Endothelial cell of umbilical vein (primary cell): ENCODE data around the gene ADRB2. TPM values are rescaled to one million over a fixed set of nuclear protein-coding genes. Genes with fewer than 3 reads are reported as not detected.
"Not testable (repeated sequence)": the region's sequence is repeated elsewhere in the genome, so short reads cannot be mapped to it uniquely, and the experiment has no call there.

Experiments
- BruUV-seq: library from RNA; stranded (reverse); fragments of 400-500 nt; replicated peaks from 2 replicates; lab custom pipeline; 2021; lab: Mats Ljungman, UMichigan
- CTCF ChIA-PET: fragments of 300-600, 350-600 bp; sonication (Branson Sonifier 250); formaldehyde crosslinking; loops from one replicate; lab custom pipeline; 2021; ENCODE audit warnings: antibody characterized with exemption, inconsistent platforms; lab: Charles Lee
- POLR2A ChIA-PET: fragments of 300-600, 350-600 bp; sonication (Branson Sonifier 250); formaldehyde crosslinking; loops from one replicate; lab custom pipeline; 2021; ENCODE audit warnings: antibody characterized with exemption, inconsistent platforms; lab: Charles Lee
- DNase-seq: peaks from one replicate; pipeline ENCODE4 v3.0.0-alpha.2; 2011; ENCODE audit warnings: low read depth, low spot score
- FAIRE-seq: peaks from 2 replicates; lab custom pipeline; 2011; peaks lifted over from hg19 to GRCh38; lab: Jason Lieb, UNC
- H2AFZ ChIP-seq: 2 replicates; pipeline ENCODE4 v1.6.0; 2012; ENCODE audit warnings: low read depth, low read length, control low read depth, inconsistent platforms
- H3K27ac ChIP-seq: 2 replicates; pipeline ENCODE4 v1.5.1; 2011; ENCODE audit warnings: low read depth, mild to moderate bottlenecking, control low read depth, low read length, moderate library complexity; ENCODE audit not compliant: insufficient read depth
- H3K27me3 ChIP-seq, 2 experiments: 2 replicates each; pipeline versions ENCODE4 v1.6.0 to v1.6.1; 2011; ENCODE audit warnings: low read length in 2 of 2, mixed read lengths in 1 of 2; ENCODE audit not compliant: control insufficient read depth in 2 of 2, insufficient read depth in 2 of 2
- H3K36me3 ChIP-seq, 2 experiments: 2 replicates in 1 of 2; 3 replicates in 1 of 2; pipeline ENCODE4 v1.5.1; 2011; ENCODE audit warnings: low read length in 2 of 2, mild to moderate bottlenecking in 1 of 2, moderate library complexity in 1 of 2; ENCODE audit not compliant: control insufficient read depth in 2 of 2, insufficient read depth in 2 of 2; ENCODE audit errors: extremely low read depth in 1 of 2
- H3K4me1 ChIP-seq: 3 replicates; pipeline ENCODE4 v1.5.1; 2011; ENCODE audit warnings: mild to moderate bottlenecking, low read length; ENCODE audit not compliant: control insufficient read depth, insufficient read depth; ENCODE audit errors: extremely low read depth
- H3K4me2 ChIP-seq: 2 replicates; pipeline ENCODE4 v1.6.1; 2011; ENCODE audit warnings: low read length, control low read depth, mixed read lengths; ENCODE audit not compliant: insufficient read depth
- H3K4me3 ChIP-seq, 3 experiments: fragments of 200-600 bp in 1 of 3; sonication (generic), shearing (Covaris generic) in 1 of 3; replicated peaks in 1 of 3; 2 replicates each; pipeline ENCODE4 v1.5.1; 2011 to 2016; ENCODE audit warnings: control low read depth in 3 of 3, low read length in 3 of 3, mild to moderate bottlenecking in 2 of 3, inconsistent platforms in 1 of 3, low read depth in 1 of 3, moderate library complexity in 1 of 3; ENCODE audit not compliant: insufficient read depth in 1 of 3
- H3K79me2 ChIP-seq: 2 replicates; pipeline ENCODE4 v1.6.0; 2012; ENCODE audit warnings: low read length, inconsistent platforms; ENCODE audit not compliant: control insufficient read depth, insufficient read depth
- H3K9ac ChIP-seq: replicated peaks from 2 replicates; pipeline ENCODE3; 2011; ENCODE audit warnings: low read length, control low read depth; ENCODE audit not compliant: insufficient read depth; ENCODE audit errors: extremely low read depth
- H3K9me1 ChIP-seq: replicated peaks from 3 replicates; pipeline ENCODE4 v1.6.0; 2011; ENCODE audit warnings: mild to moderate bottlenecking, low read length; ENCODE audit not compliant: control insufficient read depth, insufficient read depth; ENCODE audit errors: extremely low read depth
- H3K9me3 ChIP-seq: replicated peaks from 2 replicates; pipeline ENCODE4 v1.5.1; 2012; ENCODE audit warnings: low read length, inconsistent platforms; ENCODE audit not compliant: control insufficient read depth, insufficient read depth
- H4K20me1 ChIP-seq: replicated peaks from 2 replicates; pipeline ENCODE3; 2011; ENCODE audit warnings: mild to moderate bottlenecking, low read length; ENCODE audit not compliant: control insufficient read depth, insufficient read depth; ENCODE audit errors: extremely low read depth
- EZH2 ChIP-seq: IDR thresholded peaks from 2 replicates; pipeline ENCODE4 v1.6.1; 2012; ENCODE audit warnings: borderline replicate concordance, low read depth, mild to moderate bottlenecking, moderate library complexity, low read length, inconsistent platforms; ENCODE audit not compliant: severe bottlenecking
- FOS ChIP-seq: IDR thresholded peaks from 2 replicates; pipeline ENCODE4 v1.6.1; 2011; ENCODE audit warnings: mild to moderate bottlenecking, low read length, moderate library complexity, borderline replicate concordance; ENCODE audit not compliant: insufficient read depth
- GATA2 ChIP-seq: IDR thresholded peaks from 2 replicates; pipeline ENCODE4 v1.7.0; 2011; ENCODE audit warnings: low read depth, mild to moderate bottlenecking, moderate library complexity, mixed read lengths, low read length; ENCODE audit not compliant: insufficient read length, insufficient read depth
- JUN ChIP-seq: IDR thresholded peaks from 2 replicates; pipeline ENCODE4 v1.6.1; 2011; ENCODE audit warnings: borderline replicate concordance, low read depth; ENCODE audit not compliant: insufficient read length, insufficient read depth
- MAX ChIP-seq: IDR thresholded peaks from 2 replicates; pipeline ENCODE4 v1.6.1; 2011; ENCODE audit not compliant: insufficient read depth, insufficient read length
- MYC ChIP-seq: IDR thresholded peaks from one replicate; pipeline ENCODE4 v1.6.1; 2011; ENCODE audit warnings: mild to moderate bottlenecking, low read depth, low read length
- POLR2A ChIP-seq: IDR thresholded peaks from 2 replicates; pipeline ENCODE4 v1.6.1; 2012; ENCODE audit warnings: low read depth, mild to moderate bottlenecking, control low read depth, low read length
- POLR2AphosphoS5 ChIP-seq: IDR thresholded peaks from 2 replicates; pipeline ENCODE4 v1.6.1; 2012; ENCODE audit warnings: low read depth, mild to moderate bottlenecking, control low read depth, low read length, moderate library complexity; ENCODE audit not compliant: insufficient read depth
- dilution Hi-C: fragments of 300-500 bp; cut with MboI; formaldehyde crosslinking; loops from one replicate; pipeline ENCODE4 v1.15.0; 2019; ENCODE audit warnings: low sequenced_read_pairs; ENCODE audit not compliant: extremely low pct_ligation_motif_present
- intact Hi-C: fragments of 100-400 bp; cut with micrococcal nuclease; formaldehyde crosslinking; loops from one replicate; pipeline ENCODE4 v1.10.0; 2022
- polyA plus RNA-seq, 4 experiments: library from polyadenylated mRNA; depleted of rRNA in 3 of 4; stranded (reverse) in 3 of 4; unstranded in 1 of 4; fragments of >200 nt; gene quantifications; 2 replicates each; pipeline versions ENCODE4 v1.2.1 to v1.2.3, GENCODE V29; 2011 to 2012; ENCODE audit warnings: missing spikeins in 1 of 4
- total RNA-seq: library from RNA; stranded (reverse); gene quantifications from 2 replicates; pipeline ENCODE4 v1.2.3, GENCODE V29; 2021
- TF ChIP-seq, protein P1 (sequence below), 2 donors: IDR thresholded peaks; 1 replicate in 1 of 2; 2 replicates in 1 of 2; pipeline ENCODE4 v1.5.1; 2011; ENCODE audit warnings: low read length in 2 of 2, mild to moderate bottlenecking in 2 of 2, moderate library complexity in 2 of 2, control low read depth in 1 of 2, inconsistent platforms in 1 of 2, low read depth in 1 of 2; ENCODE audit not compliant: insufficient read depth in 1 of 2; ENCODE audit errors: extremely low read depth in 1 of 2

ADRB2 gene
- total and polyA plus RNA-seq, 2 donors (not counting 3 experiments of a cell fraction or from before 2014, with no cell fraction given), result 0.86 to 0.88 TPM

DNA sequence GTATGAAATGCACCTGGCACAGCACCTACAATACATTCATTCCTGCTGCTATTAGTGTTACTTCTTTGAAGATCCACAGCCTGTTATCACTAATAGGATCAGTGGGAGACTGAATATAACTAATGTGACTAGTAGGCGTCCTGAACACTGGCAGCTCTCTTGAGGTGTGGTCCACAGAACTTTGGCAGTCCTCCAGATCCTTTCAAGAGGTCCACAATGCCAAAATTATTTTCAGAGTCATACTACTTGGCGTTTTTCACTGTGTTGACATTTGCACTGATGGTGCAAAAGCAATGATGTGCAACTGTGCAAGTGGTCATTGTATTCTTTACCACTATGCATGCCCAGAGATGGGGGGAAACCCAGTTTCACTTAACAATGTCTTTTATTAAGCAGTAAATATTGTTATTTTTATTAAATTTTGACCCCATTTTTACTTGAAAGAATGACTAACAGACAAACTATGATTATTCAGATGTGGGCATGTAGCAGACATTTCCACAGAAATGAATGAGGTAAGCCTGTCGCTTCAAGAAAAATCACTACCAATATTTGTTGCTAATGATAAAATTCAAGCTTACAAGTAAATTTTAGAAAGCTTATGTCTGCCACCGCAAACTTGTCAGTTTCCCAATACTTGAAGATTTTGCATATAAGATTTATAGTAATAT is 48.9 kb downstream of the ADRB2 start:
- BruUV-seq, result no TSS peak
- intact Hi-C loops, result no loop called here
- H3K36me3 ChIP-seq, result no peaks in the 10 kb centered on the region
- H3K27me3 ChIP-seq, result no peaks in the 10 kb centered on the region
- no peaks in the 10 kb centered on the region for H3K79me2 ChIP-seq
- H3K4me3 ChIP-seq, result no peak overlapping the region
- TF ChIP-seq POLR2A, result no peak
- TF ChIP-seq, protein P1, sequence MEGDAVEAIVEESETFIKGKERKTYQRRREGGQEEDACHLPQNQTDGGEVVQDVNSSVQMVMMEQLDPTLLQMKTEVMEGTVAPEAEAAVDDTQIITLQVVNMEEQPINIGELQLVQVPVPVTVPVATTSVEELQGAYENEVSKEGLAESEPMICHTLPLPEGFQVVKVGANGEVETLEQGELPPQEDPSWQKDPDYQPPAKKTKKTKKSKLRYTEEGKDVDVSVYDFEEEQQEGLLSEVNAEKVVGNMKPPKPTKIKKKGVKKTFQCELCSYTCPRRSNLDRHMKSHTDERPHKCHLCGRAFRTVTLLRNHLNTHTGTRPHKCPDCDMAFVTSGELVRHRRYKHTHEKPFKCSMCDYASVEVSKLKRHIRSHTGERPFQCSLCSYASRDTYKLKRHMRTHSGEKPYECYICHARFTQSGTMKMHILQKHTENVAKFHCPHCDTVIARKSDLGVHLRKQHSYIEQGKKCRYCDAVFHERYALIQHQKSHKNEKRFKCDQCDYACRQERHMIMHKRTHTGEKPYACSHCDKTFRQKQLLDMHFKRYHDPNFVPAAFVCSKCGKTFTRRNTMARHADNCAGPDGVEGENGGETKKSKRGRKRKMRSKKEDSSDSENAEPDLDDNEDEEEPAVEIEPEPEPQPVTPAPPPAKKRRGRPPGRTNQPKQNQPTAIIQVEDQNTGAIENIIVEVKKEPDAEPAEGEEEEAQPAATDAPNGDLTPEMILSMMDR (IDR thresholded peaks at IDR 0.05; ENCODE audit: extremely low read depth in 1 of 2, insufficient read depth in 1 of 2, low read depth in 1 of 2, low read length in 2 of 2), result no peak
- TF ChIP-seq JUN, result no peak
- no peak for TF ChIP-seq FOS
- no peak for TF ChIP-seq POLR2AphosphoS5
- TF ChIP-seq EZH2, result no peak
- no peak for TF ChIP-seq MAX
- TF ChIP-seq MYC, result no peak
- no peak for TF ChIP-seq GATA2
- ChIA-PET CTCF (interaction anchor here (1.3 to 1.5 kb wide), 2 partner anchors 82 to 160 kb away, joined by 4 read pairs; no protein-coding TSS in a partner anchor), POLR2A (no interaction called here)
- H4K20me1 ChIP-seq, result no peaks in the 10 kb centered on the region
- H3K4me1 ChIP-seq, result no peaks in the 10 kb centered on the region
- DNase-seq (no peak), FAIRE-seq (no peak)
- H3K9me3 ChIP-seq, result no peaks in the 10 kb centered on the region
- H3K27ac ChIP-seq, result no peak overlapping the region
- dilution Hi-C loops, result no loop called here
- no peak overlapping the region for H3K9ac ChIP-seq
- no peak overlapping the region for H2AFZ ChIP-seq
- no peak overlapping the region for H3K4me2 ChIP-seq
- H3K9me1 ChIP-seq, result no peaks in the 10 kb centered on the region

DNA sequence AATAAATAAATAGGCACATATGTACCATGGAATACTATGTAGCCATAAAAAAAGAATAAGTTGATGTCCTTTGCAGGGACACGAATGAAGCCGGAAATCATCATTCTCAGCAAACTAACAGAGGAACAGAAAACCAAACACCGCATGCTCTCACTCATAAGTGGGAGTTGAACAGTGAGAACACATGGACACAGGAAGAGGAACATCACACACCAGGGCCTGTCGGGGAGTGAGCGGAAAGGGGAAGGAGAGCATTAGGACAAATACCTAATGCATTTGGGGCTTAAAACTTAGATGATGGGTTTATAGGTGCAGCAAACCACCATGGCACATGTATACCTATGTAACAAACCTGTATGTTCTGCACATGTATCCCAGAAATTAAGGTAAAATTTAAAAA is 51.0 kb downstream of the ADRB2 start:
- H3K4me2 ChIP-seq, H3K9me1 ChIP-seq, H3K4me3 ChIP-seq, H2AFZ ChIP-seq, H3K27me3 ChIP-seq, DNase-seq, intact Hi-C loops, FAIRE-seq, H3K27ac ChIP-seq, H3K4me1 ChIP-seq, H3K36me3 ChIP-seq, H4K20me1 ChIP-seq, POLR2A ChIA-PET, H3K9me3 ChIP-seq, BruUV-seq, dilution Hi-C loops, H3K79me2 ChIP-seq, H3K9ac ChIP-seq: not testable (repeated sequence)
- CTCF ChIA-PET, result interaction anchor here (1.0 kb wide), 1 partner anchor 158 kb away, joined by 3 read pairs; no protein-coding TSS in a partner anchor
